NCI-H2029 treated with DMSO at 0.1 percent for 48 hours (cell line): Measurements from ENCODE around the gene MBLAC1.
A peak's percentile ranks its signal among the peaks of the same experiment; 100 is the strongest.

Experiments used
- DNase-seq: peaks from one replicate; lab custom pipeline; 2025; lab: John Stamatoyannopoulos, UW

Gene MBLAC1, protein sequence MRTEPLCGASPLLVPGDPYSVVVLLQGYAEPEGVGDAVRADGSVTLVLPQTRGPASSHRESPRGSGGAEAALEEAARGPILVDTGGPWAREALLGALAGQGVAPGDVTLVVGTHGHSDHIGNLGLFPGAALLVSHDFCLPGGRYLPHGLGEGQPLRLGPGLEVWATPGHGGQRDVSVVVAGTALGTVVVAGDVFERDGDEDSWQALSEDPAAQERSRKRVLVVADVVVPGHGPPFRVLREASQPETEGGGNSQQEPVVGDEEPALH

DNA sequence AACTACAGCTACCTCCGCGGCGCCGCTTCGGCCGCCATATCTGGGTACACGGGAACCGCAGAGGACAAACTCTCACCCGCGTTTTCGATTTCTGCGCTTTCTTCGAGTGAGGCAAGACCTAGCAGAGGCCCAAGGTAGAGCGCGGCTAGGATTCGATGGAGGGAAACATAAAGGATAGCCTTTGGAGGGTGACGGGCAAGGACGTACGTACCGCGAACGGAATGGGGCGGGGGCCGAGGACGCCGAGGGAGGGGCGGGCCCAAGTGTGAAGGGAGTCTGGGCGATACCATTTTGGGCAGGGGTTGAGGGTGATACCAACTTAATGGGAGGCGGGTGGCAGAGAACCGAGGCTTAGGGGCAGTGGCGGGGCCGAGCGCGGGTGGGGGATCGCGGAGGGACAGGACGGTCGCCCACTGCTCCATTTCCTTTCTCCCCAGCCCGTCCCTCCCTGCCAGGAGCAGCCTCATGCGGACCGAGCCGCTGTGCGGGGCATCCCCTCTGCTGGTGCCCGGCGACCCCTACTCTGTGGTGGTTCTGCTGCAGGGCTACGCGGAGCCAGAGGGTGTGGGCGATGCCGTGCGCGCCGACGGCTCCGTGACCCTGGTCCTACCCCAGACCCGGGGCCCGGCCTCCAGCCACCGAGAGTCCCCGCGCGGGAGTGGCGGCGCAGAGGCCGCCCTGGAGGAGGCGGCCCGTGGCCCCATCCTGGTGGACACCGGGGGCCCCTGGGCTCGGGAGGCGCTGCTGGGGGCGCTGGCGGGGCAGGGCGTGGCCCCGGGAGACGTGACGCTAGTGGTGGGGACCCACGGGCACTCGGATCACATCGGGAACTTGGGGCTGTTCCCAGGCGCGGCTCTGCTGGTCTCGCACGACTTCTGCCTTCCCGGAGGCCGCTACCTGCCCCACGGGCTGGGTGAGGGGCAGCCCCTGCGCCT, at the start of gene MBLAC1:
Gene MBLAC1, plus strand, starts transcription at position 37 of the 935 bp plus-strand sequence. Its CDS starts 429 bp downstream, at position 466.
- DNase-seq = peak; percentile 86

DNA sequence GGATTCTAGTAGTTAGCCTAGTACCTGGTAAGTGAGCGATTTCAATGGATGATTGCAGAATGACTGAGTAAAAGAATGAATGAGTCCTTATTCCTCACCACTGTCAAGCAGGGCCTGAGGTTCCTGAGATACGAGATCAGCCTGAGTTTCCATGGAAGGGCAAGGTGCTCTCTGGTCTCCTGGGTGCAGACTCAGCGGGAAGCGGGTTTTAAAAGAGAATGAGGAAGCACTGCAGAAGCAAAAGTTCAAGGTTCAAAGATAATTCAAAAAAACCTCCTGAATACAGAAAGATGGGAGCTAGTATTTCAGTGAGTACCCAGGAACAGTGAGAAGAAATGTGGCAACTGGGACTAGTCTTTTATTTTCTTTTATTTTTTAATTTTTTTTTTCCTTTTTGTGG, 49.6 kb upstream of the MBLAC1 start:
- no peak for DNase-seq

DNA sequence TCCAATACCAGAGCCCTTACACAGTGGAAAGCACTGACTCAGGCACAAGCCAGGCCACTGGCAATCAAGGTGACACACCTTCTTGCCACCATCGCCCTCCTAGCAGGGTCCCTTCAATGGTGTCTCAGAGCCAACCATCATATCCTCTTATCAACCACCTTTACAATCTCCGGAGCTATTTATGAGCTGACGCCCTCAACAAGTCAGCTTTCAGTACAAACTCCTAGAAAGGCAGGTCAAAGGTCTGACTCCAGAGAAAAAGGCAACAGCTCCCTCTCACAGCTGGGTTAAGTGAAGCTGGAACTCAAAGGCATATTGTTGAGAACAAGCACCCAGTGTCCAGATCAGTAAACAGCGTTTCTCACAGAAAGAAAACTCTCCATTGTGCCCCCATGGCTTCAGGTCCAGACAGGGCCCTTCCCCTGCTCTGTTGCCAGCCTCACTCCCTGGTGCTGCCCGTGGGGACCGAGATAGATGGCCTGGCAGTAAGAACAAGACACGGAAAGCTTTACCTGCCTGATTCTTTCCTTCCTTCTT, 47.7 kb upstream of the MBLAC1 start:
- no peak for DNase-seq

GRCh38 chr7:100080907-100081534, 45.7 kb upstream of the MBLAC1 start:
- DNase-seq = peak; percentile 75

DNA sequence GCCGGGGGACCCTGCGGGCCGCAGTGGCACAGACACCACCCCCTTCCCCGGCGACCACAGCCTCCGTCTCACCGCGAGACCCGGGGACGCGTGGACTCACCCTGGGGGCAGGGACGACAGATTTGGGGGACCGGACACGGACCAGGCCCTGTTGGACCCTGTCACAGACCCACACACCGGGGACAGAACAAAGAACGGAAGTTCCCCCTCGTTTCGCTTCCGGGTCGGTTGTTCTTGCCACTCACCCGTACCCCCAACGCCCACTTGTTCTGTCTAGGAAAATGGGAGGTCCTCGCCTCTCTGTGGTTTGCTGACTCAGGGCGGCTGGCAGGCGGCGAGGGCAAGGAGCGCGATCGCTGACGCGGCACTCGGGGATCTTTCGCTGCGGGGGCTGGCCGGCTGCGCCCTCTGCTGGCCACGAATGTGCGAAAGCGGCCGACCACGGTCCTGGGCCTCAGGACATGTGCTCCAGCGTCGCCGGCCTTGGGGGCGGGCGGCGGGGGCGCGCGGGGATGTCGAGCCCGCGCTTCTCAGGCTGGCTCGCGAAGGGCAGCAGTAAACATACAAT, 45.1 kb upstream of the MBLAC1 start, which contains the start of gene ZNF3:
Gene ZNF3, minus strand, starts transcription at position 189 of the 568 bp plus-strand sequence. CDS start 4,366 bp downstream, outside the sequence.
- peak; percentile 94 for DNase-seq

DNA sequence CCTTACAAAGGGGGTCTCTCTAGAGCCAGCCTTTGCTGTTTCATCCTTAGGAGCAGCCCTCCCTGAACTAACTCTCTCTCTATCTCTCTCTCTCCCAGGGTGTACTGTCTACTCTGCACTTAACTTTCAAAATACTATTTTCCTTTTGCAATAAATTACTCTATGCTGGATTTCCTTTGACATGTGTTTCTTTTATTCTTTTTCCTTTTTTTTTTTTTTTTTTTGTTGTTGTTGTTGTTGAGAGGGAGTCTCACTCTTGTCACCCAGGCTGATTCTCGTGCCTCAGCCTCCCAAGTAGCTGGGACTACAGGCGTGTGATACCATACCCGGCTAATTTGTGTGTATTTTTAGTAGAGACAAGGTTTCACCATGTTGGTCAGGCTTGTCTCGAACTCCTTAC, 43.8 kb upstream of the MBLAC1 start:
- no peak for DNase-seq

DNA sequence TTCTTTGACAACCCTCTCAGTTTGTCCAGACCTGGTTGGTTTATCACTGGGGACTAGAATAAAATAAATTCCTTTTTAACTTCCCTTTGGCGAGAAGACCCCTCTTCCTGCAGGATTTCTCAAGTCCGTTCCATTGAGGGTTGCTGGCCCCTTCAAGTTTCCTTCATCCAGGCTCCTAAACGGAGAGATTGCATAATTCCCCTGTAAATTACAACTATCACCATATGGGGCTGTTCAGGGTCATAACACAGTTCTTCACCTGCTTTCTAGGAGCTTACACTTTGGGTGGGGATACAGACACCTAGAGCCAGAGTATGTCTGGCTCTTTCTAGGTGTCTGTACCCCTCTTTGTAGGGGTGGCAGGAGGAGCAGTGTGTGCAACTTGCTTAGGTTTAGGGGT, 41.3 kb upstream of the MBLAC1 start:
- DNase-seq = no peak

- DNase-seq = no peak
Observed at GRCh38 chr7:100087055-100087750, 39.6 kb upstream of the MBLAC1 start.

- no peak for DNase-seq
Observed at GRCh38 chr7:100088095-100088620, 38.6 kb upstream of the MBLAC1 start.

DNA sequence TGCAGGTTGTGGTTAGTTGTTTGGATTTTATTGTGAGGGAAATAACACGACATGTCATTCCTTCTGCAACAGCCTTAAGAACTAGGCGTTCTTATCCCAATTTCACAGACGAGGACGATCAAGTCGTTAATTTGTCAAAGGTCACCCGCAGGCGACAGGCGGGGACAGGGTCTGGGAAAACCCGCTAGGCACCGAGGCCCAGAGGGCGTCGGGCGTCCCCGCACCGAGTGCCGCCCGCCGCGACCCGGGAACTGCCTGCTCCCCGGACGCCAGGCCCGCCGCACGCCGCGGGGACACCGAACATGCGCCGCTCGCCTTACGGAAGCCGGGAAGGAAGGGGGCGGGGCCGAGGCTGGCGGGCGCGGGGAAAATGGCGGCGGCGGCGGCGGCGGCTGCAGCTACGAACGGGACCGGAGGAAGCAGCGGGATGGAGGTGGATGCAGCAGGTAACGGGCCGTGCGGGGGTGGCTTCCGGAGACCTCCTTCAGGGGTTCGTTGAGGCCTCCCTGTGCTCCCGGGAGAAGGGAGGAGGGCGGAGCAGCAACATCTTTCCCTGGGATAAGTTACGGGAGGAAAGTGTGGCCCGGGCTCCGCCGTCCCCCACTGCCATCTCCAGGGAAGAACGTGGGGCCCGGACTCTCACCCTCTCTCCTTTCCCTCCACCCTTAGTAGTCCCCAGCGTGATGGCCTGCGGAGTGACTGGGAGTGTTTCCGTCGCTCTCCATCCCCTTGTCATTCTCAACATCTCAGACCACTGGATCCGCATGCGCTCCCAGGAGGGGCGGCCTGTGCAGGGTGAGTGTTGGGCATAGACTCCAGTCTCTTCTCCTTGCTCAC, 37.9 kb upstream of the MBLAC1 start, which contains the start of gene COPS6:
Gene COPS6, plus strand, starts transcription at position 349 of the 837 bp plus-strand sequence. Its CDS starts 22 bp downstream, at position 371.
- peak; percentile 24 for DNase-seq

GRCh38 chr7:100089458-100090196, 37.1 kb upstream of the MBLAC1 start:
- DNase-seq = no peak

DNA sequence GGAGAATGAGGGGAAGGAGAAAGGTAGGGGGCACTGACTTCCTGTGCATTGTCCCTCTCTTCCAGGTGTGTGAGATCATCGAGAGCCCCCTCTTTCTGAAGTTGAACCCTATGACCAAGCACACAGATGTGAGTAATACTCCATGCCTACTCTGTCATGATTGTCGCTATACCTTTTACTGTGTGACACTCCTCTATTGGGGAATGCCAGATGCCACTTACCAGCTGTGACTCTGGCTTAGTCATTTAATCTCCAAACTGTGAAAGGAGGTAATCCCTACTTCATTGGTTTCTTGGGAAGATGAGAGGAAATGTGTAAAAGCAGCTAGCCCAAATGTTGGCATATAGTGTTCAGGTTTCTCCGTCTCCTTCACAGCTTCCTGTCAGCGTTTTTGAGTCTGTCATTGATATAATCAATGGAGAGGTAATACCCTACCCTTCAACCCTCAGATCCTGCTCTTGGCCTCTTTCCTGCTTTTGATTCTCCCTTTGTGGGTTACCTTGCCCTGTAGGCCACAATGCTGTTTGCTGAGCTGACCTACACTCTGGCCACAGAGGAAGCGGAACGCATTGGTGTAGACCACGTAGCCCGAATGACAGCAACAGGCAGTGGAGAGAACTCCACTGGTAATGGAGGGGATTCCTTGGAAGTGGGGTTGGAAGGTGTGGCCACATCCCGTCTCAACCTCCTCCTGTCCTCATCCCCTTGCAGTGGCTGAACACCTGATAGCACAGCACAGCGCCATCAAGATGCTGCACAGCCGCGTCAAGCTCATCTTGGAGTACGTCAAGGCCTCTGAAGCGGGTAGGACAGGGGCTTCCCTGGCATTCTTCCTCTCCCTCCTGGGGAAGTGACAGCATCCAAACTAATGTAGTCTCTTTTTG, 36.0 kb upstream of the MBLAC1 start:
- no peak for DNase-seq

DNA sequence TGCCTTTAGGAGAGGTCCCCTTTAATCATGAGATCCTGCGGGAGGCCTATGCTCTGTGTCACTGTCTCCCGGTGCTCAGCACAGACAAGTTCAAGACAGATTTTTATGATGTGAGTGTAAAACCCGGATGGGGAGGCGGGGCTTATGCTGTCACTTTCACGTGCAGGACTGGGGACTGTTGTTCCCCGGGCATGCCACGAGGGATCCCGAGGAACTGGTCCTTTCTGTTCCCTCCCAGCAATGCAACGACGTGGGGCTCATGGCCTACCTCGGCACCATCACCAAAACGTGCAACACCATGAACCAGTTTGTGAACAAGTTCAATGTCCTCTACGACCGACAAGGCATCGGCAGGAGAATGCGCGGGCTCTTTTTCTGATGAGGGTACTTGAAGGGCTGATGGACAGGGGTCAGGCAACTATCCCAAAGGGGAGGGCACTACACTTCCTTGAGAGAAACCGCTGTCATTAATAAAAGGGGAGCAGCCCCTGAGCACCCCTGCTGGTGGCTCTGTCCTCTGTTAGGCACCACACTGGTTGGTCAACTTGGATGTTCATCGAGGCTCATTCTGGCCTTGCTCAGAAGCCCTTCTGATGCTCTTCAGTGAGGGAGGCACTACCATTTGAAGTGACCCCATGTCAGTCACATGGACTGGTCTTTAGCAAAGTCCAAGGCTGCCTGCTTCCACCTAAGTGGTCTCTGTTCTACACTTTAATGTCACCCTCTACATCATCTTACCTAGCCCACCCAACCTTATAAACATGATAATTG, 35.2 kb upstream of the MBLAC1 start:
- no peak for DNase-seq

GRCh38 chr7:100093054-100093453, 33.7 kb upstream of the MBLAC1 start:
- no peak for DNase-seq

- no peak for DNase-seq
Observed at GRCh38 chr7:100093498-100093897, 33.3 kb upstream of the MBLAC1 start.

DNA sequence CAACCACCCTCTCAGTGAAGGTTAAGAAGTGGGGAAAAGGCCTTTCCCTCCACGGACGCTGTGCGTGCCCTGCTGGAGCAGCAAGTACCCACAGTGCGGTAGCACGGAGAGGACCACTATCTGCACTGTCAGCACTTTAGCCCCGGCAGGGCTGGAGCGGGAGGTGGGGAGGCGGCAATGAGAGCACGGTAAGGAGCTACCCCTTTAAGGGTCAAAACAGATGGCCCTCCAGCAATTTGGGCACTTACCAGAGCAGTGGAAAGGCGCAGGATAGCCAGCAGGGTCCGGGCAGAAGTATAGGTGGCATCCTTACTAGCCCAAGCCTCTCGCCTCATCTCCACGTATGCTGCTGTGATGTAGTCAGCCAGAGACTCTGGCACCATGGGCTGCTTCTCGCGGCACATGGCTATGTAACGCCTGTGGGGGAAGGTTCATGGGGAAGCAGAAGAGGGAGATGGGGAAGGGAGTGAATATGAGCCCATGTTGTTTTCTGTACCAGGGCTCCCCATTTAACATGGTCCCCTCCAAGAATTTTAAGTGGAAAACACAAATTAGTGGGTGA, 32.8 kb upstream of the MBLAC1 start:
- no peak for DNase-seq

DNA sequence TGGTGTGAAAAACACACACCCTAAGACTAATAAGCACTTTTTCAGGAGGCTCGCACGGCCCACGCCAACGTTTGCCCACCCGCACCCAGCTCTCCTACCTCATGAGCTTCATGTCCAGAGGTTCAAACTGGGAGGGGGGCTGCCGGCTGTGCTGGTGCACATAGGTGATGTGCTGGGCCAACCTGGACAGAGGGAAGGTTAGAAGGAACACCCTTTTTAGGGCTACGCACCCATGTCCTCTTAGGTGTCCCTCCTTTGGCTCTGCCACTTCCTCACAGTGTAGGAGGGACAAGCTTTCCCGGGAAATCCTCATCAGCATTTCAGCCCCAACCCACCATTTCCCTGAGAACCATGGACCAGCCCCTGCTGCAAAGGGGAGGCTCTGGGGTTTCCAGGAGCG, 31.5 kb upstream of the MBLAC1 start:
- DNase-seq = no peak
